Progenitor cell of endocrine pancreas (in vitro differentiated cells): ENCODE measurements around the gene SQSTM1. TPM values are rescaled to one million over a fixed set of nuclear protein-coding genes. Genes with fewer than 3 reads are reported as not detected.

Experiments used
- DNase-seq: peaks from one replicate; pipeline ENCODE4 v3.0.0; 2021; ENCODE audit warnings: low spot score; ENCODE audit not compliant: unreplicated experiment
- H3K27ac Mint-ChIP-seq: 2 replicates; pipeline ENCODE4 v1.8.0; 2021; ENCODE audit warnings: mild to moderate bottlenecking, moderate library complexity, mixed read lengths
- H3K27me3 Mint-ChIP-seq: 2 replicates; pipeline ENCODE4 v1.8.0; 2021; ENCODE audit warnings: mixed read lengths
- H3K36me3 Mint-ChIP-seq: 2 replicates; pipeline ENCODE4 v1.8.0; 2022; ENCODE audit warnings: mixed read lengths; ENCODE audit not compliant: insufficient read depth
- H3K4me1 Mint-ChIP-seq: 2 replicates; pipeline ENCODE4 v1.8.0; 2021; ENCODE audit warnings: low read depth, mixed read lengths
- H3K4me3 Mint-ChIP-seq: 2 replicates; pipeline ENCODE4 v1.8.0; 2021; ENCODE audit warnings: low read depth, mild to moderate bottlenecking, moderate library complexity, mixed read lengths
- H3K9me3 Mint-ChIP-seq: 2 replicates; pipeline ENCODE4 v1.8.0; 2021; ENCODE audit warnings: low read depth, mixed read lengths
- CTCF ChIP-seq: fragments of 200-600 bp; sonication (generic); IDR thresholded peaks from one replicate; pipeline ENCODE4 v1.5.0; 2021; ENCODE audit warnings: antibody characterized with exemption, mild to moderate bottlenecking; ENCODE audit not compliant: unreplicated experiment
- total RNA-seq: library from RNA; stranded (reverse); gene quantifications from 2 replicates; pipeline ENCODE4 v1.2.1, GENCODE V29; 2021

The SQSTM1 gene
- total RNA-seq, 1 donor from 2014 or later: 113 TPM

- H3K27me3 Mint-ChIP-seq: no peaks in the 10 kb centered on the region
- DNase-seq: no peak
- TF ChIP-seq CTCF: no peak
These were observed 15.7 kb downstream of the SQSTM1 start for GRCh38 chr5:179836225-179837019.

GRCh38 chr5:179837076-179838011 is 16.6 kb downstream of the SQSTM1 start:
- Mint-ChIP-seq H3K27me3 (no peaks in the 10 kb centered on the region), H3K9me3 (no peaks in the 10 kb centered on the region), H3K36me3 (peaks cover 41% of the 10 kb centered on the region), H3K4me1 (no peaks in the 10 kb centered on the region), H3K4me3 (no peak overlapping the region), H3K27ac (no peak overlapping the region)
- no peak for DNase-seq
- no peak for TF ChIP-seq CTCF

More at GRCh38 chr5:179836225-179837019, 15.7 kb downstream of the SQSTM1 start:
- Mint-ChIP-seq H3K27ac (no peak overlapping the region), H3K9me3 (no peaks in the 10 kb centered on the region), H3K36me3 (peaks cover 40% of the 10 kb centered on the region), H3K4me3 (no peak overlapping the region), H3K4me1 (no peaks in the 10 kb centered on the region)

- no peak for TF ChIP-seq CTCF
- DNase-seq: no peak
- Mint-ChIP-seq H3K27me3 (no peaks in the 10 kb centered on the region), H3K9me3 (no peaks in the 10 kb centered on the region), H3K4me1 (no peaks in the 10 kb centered on the region), H3K4me3 (no peak overlapping the region), H3K36me3 (peaks cover 44% of the 10 kb centered on the region), H3K27ac (no peak overlapping the region)
These were observed 18.9 kb downstream of the SQSTM1 start for GRCh38 chr5:179839328-179840256.

- H3K27ac Mint-ChIP-seq: peak overlapping the region; percentile 41
- no peaks in the 10 kb centered on the region for H3K4me1 Mint-ChIP-seq
- peaks cover 5% of the 10 kb centered on the region for H3K9me3 Mint-ChIP-seq
- no peak overlapping the region for H3K4me3 Mint-ChIP-seq
- no peaks in the 10 kb centered on the region for H3K27me3 Mint-ChIP-seq
- H3K36me3 Mint-ChIP-seq: peaks cover 48% of the 10 kb centered on the region
- no peak for DNase-seq
- no peak for TF ChIP-seq CTCF
These were observed 19.6 kb downstream of the SQSTM1 start for GRCh38 chr5:179840321-179840720.
